Loucy (cell line): ENCODE data around the gene LRRC41.

Source experiments
- EZH2phosphoT487 ChIP-seq: fragments of 200-600 bp; IDR thresholded peaks from 2 replicates; pipeline ENCODE4 v1.6.1; 2018; ENCODE audit warnings: antibody characterized with exemption, mild to moderate bottlenecking, moderate library complexity, borderline replicate concordance
- TF ChIP-seq, protein P1 (sequence below): fragments of 200-600 bp; sonication (generic); conservative IDR thresholded peaks from 2 replicates; pipeline ENCODE4 v1.5.1; 2014; ENCODE audit warnings: mild to moderate bottlenecking, antibody characterized with exemption, low read length

- TF ChIP-seq, protein P1, sequence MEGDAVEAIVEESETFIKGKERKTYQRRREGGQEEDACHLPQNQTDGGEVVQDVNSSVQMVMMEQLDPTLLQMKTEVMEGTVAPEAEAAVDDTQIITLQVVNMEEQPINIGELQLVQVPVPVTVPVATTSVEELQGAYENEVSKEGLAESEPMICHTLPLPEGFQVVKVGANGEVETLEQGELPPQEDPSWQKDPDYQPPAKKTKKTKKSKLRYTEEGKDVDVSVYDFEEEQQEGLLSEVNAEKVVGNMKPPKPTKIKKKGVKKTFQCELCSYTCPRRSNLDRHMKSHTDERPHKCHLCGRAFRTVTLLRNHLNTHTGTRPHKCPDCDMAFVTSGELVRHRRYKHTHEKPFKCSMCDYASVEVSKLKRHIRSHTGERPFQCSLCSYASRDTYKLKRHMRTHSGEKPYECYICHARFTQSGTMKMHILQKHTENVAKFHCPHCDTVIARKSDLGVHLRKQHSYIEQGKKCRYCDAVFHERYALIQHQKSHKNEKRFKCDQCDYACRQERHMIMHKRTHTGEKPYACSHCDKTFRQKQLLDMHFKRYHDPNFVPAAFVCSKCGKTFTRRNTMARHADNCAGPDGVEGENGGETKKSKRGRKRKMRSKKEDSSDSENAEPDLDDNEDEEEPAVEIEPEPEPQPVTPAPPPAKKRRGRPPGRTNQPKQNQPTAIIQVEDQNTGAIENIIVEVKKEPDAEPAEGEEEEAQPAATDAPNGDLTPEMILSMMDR = peak; percentile 70
- no peak for TF ChIP-seq EZH2phosphoT487
These were observed 55.1 kb downstream of the LRRC41 start for GRCh38 chr1:46248122-46248920.
